Endometrium (tissue), 2 donors: ENCODE measurements around the gene NDUFB10.

Experiments
- FAIRE-seq: peaks from 2 replicates; lab custom pipeline; 2012; peaks lifted over from hg19 to GRCh38; lab: Jason Lieb, UNC
- donor health status: control.
- donor health status: control.

The NDUFB10 gene

GRCh38 chr16:2002406-2003230, 43.3 kb downstream of the NDUFB10 start:
- FAIRE-seq = no peak

- FAIRE-seq = no peak
These were observed 44.0 kb downstream of the NDUFB10 start for GRCh38 chr16:2003231-2003826.

GRCh38 chr16:2003827-2004641, 44.7 kb downstream of the NDUFB10 start:
- FAIRE-seq = no peak

- FAIRE-seq = no peak
These were observed 45.6 kb downstream of the NDUFB10 start for GRCh38 chr16:2004795-2005517.

- FAIRE-seq = no peak
These were observed 46.3 kb downstream of the NDUFB10 start for GRCh38 chr16:2005646-2006045.

- FAIRE-seq = no peak
These were observed 47.0 kb downstream of the NDUFB10 start for GRCh38 chr16:2006317-2006716.

GRCh38 chr16:2007081-2007836, 47.9 kb downstream of the NDUFB10 start:
- FAIRE-seq = no peak

GRCh38 chr16:2008009-2008526, 48.7 kb downstream of the NDUFB10 start:
- FAIRE-seq = no peak

- FAIRE-seq = no peak
These were observed 49.4 kb downstream of the NDUFB10 start for GRCh38 chr16:2008631-2009163.

GRCh38 chr16:2009164-2009711, 49.9 kb downstream of the NDUFB10 start:
- FAIRE-seq = no peak

GRCh38 chr16:2009791-2010510, 50.6 kb downstream of the NDUFB10 start, which contains the start of gene ZNF598:
ZNF598 (minus strand) TSS chr16:2009821.
- no peak for FAIRE-seq
